SKM-1 treated with dmso at 0.1 percent for 144 hours (cell line): ENCODE measurements around the gene NTPCR.
"Not testable (repeated sequence)": the region's sequence is repeated elsewhere in the genome, so short reads cannot be mapped to it uniquely, and the experiment has no call there.

Source experiments
- DNase-seq: peaks from one replicate; lab custom pipeline; 2025; ENCODE audit not compliant: unreplicated experiment; lab: John Stamatoyannopoulos, UW

Gene NTPCR

GRCh38 chr1:232925421-232926220 lies 24.8 kb upstream of the NTPCR start:
- no peak for DNase-seq

GRCh38 chr1:232927166-232927565 lies 23.2 kb upstream of the NTPCR start:
- DNase-seq = not testable (repeated sequence)

GRCh38 chr1:232927830-232928505 lies 22.4 kb upstream of the NTPCR start:
- no peak for DNase-seq

GRCh38 chr1:232932486-232933425 lies 17.7 kb upstream of the NTPCR start:
- no peak for DNase-seq

- DNase-seq = no peak
These were observed 13.5 kb upstream of the NTPCR start for GRCh38 chr1:232936941-232937340.

GRCh38 chr1:232937741-232938375 lies 12.6 kb upstream of the NTPCR start:
- DNase-seq = peak; percentile 97

GRCh38 chr1:232938926-232939325 lies 11.5 kb upstream of the NTPCR start:
- DNase-seq = no peak

- DNase-seq = no peak
These were observed 10.7 kb upstream of the NTPCR start for GRCh38 chr1:232939748-232940147.

GRCh38 chr1:232940262-232940661 lies 10.1 kb upstream of the NTPCR start:
- DNase-seq = no peak

GRCh38 chr1:232942413-232943294 lies 7.8 kb upstream of the NTPCR start:
- DNase-seq = no peak

- DNase-seq = no peak
These were observed 6.6 kb upstream of the NTPCR start for GRCh38 chr1:232943679-232944252.

GRCh38 chr1:232944347-232944746 lies 6.1 kb upstream of the NTPCR start:
- DNase-seq = no peak

GRCh38 chr1:232949636-232950196 lies 695 bp upstream of the NTPCR start:
- no peak for DNase-seq

GRCh38 chr1:232951180-232951579 lies 769 bp downstream of the NTPCR start:
- DNase-seq = peak; percentile 25

GRCh38 chr1:232951605-232952004 lies 1.2 kb downstream of the NTPCR start:
- no peak for DNase-seq

GRCh38 chr1:232952514-232953499 lies 2.4 kb downstream of the NTPCR start:
- DNase-seq = peak; percentile 77

GRCh38 chr1:232954594-232955365 lies 4.4 kb downstream of the NTPCR start:
- DNase-seq = no peak
